Kidney tubule cell (primary cell): ENCODE results near the gene CERS5.
"Not testable (repeated sequence)": the region's sequence is repeated elsewhere in the genome, so short reads cannot be mapped to it uniquely, and the experiment has no call there.

Experiments used
- DNase-seq: peaks from one replicate; pipeline ENCODE4 v3.0.0-alpha.2; 2018; ENCODE audit warnings: low spot score

CERS5 gene

DNA sequence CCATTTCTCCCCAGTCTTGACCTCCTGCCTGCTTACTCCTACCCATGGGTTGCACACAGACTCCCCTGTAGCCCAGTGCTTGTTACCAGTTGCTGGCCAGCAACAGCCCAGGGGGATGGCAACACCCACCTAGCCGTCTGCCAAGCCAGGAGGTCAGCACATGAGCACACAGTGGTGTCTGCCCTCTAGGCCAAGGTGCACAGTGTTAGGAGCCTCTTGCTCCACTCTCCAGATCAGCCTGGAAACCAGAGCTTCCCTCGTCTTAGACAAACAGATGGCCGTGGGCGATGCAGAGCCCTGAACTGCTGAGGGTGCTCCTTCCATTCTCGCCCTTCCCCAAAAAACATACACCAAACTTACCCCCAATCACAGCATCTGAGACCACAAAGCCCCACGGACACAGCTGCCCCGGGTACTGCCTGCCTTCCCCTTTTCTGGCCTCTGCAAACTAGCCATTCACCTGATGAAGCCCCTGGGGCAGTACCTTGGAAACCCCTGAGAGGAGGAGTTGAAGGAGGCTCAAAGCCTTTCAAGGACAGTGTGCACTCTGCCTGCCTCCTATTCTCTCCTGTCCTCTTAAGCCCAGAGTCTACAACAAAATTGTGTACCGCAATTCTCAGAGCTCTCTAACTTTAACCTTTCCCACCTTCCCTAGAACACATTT lies 64.4 kb downstream of the CERS5 start:
- DNase-seq: no peak

- DNase-seq: no peak
Measured at GRCh38 chr12:50102131-50102531, 65.0 kb downstream of the CERS5 start.

DNA sequence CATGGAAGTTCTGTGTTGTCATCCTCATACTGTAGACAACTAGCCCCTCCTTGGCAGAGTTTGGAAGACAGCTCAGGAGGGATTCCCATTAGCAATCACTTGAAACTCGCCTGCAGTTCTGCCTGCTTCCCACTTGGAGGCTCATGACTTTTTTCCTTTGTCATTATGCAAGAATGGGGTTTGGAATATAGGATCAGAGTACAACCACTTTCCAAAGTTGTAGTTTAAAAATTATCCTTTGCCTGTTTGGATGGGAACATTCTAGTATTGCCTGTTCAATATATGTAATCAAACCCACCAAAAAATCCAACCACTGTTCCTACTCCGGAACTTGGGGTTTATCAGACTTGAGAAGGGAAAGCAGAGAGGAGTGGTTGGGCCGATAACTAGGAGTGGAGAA lies 65.5 kb downstream of the CERS5 start:
- DNase-seq: peak; percentile 43

- DNase-seq: no peak
Measured at GRCh38 chr12:50100561-50100960, 66.6 kb downstream of the CERS5 start.

DNA sequence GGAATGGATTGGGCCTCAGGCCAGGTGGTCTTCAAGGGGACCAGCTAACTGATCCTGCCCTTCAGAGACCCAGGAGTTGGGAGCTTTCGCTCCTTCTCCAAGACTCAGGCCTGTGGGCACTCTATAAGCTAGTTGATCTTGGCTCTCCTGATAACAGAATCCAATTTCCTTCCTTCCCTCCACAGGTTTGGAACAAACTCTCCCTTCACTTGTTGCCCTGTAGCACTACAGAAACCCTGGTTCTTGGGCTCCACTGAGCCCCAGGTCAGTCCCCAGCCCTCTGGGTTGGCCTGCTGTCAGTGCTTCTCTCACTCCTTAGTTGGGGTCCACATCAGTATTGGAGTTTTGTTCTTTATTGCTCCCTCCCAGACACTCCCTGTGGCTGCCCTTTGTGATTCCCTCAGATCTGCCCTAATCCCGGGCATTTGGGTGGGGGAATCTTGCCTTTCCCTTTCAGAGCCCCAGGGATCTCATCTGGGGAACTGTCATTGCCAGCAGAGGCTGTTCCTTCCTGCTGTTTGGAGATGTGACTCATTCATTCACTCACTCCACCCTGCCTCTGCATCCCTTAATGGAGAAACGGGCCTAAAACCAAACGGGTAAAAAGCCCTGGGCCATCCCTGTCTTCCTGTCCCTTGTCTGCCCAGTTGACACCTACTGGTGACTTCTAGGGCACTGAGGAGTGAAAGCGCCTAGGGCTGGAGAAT lies 67.7 kb downstream of the CERS5 start:
- DNase-seq: no peak

DNA sequence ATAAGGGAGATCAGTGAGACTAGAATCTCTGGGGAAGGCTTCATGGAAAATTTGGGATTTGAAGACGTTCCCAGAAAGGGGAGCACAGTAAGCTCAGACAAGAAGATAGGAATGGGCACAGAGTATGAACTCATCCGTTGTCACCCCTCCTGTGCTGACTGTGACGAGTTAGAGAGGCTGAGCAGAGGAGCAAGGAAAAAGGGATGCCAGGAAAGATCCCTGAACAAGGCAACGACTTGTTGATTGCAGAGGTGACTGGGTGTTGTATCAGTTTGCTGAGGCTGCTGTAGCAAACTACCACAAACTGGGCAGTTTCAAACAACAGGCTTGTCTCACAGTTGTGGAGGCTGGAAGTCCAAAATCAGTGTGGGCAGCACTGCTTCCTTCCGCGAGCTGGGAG lies 69.2 kb downstream of the CERS5 start:
- no peak for DNase-seq

DNA sequence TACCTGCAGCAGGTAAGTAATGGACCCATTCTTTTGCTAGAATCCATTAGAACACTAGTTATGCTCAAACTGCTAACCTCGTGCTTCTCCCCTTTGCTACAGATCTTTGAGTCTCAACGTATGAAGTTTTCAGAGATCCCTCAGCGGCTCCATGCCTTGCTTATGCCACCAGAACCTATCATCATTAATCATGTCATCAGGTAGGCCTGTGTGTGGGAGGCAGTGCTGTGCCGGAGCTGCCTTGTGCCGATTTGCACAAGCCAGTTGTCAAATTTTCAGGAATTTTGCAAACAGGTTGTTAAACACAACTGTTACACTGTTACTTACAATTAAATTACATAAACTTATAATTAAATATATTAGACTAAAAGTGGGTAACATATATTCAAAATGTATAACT lies 76.8 kb downstream of the CERS5 start:
- no peak for DNase-seq

- no peak for DNase-seq
Measured at GRCh38 chr12:50089730-50090129, 77.4 kb downstream of the CERS5 start.

DNA sequence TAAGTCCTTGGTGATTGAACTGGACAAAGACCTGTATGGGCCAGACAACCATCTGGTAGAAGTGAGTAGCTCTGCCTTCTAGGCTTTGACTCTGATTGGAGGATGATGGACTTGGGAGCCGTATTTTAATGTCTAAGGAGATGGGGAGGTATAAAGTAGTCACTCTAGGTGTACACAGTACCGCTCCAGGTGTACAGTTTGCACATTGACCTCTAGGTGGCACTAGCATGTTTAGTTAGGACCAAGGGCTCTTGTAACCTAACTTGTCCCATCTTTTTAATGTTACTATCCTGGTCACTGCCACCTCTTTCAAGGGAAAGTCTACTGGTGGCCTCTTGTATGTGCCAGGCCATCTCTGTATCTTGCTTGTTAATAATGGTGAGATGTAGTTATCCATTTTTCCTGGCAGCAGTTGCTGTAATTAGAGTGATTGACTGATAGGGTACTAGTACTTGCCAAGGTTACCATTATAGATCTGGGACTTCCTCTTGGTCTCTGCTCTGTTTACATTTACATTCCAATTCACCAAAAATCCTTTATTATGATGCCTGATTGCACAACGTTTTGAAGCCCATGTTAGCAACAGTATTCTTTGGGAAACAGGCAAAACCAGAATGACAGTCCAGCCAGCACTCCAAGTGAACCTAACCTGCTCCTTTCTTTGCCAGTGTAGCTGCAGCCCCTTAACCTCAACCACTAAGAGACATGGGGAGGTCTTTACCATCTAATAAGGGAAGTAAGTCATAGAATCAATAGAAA lies 78.4 kb downstream of the CERS5 start:
- peak; percentile 71 for DNase-seq

DNA sequence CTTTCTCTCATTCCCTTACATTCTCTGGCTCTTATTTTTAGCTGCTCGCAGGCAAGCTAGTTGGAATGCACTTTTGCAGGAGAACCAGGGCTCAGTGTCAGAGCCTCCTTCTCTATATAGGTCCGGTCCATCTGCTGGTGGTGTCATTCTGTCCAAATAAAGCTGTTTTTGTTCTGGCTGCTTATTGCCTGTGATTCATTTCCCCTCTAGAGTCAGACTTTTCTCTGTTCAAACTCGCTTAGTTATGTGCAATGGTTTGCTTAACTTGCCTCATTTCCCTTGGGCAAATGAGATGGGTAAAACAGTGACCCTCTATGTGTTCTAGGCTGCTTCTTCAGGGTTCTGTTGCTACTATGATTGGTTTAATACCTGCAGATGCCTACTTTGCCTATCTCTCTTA lies 79.2 kb downstream of the CERS5 start:
- peak; percentile 37 for DNase-seq

DNA sequence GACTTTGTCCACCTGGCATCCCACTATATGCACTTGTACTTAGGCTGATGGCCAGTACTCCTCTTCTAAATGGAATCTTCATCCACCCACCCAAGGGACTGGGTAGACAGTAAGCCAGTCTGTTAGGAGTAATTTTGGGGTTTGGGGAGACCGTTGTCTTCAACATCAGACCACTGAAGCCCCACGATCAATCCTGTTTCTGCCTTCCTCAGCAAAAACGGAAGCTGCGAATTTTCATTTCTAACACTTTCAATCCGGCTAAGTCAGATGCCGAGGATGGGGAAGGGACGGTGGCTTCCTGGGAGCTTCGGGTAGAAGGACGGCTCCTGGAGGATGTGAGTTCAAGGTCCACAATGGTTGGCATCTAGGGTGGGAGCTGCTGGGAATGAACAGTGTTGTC lies 80.0 kb downstream of the CERS5 start:
- no peak for DNase-seq

GRCh38 chr12:50086148-50086547 lies 81.0 kb downstream of the CERS5 start:
- no peak for DNase-seq

GRCh38 chr12:50085615-50086072 lies 81.5 kb downstream of the CERS5 start:
- DNase-seq: no peak

DNA sequence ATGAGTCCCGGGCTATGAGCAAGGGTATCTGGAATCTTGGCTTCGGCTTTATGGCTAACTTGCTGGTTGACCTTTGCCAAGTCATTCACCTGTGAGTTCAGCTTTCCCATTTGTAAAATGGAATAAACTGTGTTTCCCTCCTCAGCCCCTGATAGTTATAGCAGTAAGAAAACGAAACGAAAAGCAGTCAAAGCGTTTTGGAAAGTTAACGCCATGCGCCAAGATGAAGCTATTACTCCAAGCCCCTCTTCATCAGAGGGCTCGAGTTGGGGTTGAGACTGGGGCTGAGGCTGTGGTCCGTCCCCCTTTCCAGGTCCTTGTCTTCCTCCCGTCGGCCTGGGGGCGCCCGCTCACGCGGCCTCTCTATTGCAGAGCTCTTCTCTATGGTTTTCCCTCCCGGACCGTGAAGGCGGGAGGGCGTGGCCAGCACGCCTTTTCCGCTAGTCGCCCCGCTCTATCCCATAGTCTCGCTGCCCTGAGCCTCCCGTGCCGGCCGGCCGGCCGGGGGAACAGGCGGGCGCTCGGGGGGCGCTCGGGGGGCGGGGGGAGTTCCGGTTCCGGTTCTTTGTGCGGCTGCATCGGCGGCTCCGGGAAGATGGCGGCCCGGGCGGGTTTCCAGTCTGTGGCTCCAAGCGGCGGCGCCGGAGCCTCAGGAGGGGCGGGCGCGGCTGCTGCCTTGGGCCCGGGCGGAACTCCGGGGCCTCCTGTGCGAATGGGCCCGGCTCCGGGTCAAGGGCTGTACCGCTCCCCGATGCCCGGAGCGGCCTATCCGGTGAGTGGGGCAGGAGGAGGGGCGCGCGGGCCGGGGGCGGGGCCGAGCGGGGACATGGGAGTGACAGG lies 82.2 kb downstream of the CERS5 start, which contains the start of gene SMARCD1:
Gene SMARCD1, plus strand, starts transcription at position 568 of the 840 bp plus-strand sequence. Its CDS starts 28 bp downstream, at position 596.
- DNase-seq: peak; percentile 94

GRCh38 chr12:50084409-50084774 lies 82.8 kb downstream of the CERS5 start:
- DNase-seq: not testable (repeated sequence)

DNA sequence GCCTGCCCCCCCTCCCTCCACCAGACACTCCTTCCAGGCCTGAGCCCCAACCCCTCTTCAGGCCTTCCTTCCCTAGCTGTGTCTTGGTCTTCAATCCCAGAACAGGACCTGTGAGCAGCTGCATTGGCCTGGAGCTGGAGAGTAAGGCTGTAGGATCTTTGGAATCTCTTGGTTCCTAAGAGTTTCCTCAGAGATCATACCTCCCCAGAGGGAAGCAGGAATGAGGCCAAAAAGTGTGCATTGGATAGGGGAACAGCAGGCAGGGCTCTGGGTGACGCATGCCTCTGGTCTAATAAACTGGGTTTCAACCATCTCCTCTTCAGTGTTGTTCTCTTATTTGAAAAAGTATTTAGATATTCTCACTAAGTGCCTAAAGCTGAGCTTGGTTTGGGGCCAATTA lies 83.9 kb downstream of the CERS5 start:
- no peak for DNase-seq

DNA sequence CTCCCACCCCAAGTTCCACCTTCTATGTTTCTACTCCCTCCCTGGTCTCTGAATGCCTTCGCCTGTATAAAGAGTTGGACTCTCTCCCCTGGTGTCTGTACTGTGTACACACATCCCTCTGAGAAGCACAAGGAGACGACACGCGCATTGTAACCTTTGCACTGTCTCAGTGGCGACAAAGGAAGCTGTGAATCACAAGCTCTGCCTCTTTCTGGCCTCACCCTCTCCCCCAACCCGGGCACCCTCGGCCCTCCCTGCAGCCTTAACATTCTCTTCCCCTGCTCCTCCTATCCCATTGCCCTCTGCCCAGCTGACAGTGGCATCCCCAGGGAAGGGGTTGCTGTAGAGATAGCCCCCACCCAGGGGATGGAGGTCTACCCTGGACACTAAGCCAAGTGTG lies 84.5 kb downstream of the CERS5 start:
- peak; percentile 34 for DNase-seq

DNA sequence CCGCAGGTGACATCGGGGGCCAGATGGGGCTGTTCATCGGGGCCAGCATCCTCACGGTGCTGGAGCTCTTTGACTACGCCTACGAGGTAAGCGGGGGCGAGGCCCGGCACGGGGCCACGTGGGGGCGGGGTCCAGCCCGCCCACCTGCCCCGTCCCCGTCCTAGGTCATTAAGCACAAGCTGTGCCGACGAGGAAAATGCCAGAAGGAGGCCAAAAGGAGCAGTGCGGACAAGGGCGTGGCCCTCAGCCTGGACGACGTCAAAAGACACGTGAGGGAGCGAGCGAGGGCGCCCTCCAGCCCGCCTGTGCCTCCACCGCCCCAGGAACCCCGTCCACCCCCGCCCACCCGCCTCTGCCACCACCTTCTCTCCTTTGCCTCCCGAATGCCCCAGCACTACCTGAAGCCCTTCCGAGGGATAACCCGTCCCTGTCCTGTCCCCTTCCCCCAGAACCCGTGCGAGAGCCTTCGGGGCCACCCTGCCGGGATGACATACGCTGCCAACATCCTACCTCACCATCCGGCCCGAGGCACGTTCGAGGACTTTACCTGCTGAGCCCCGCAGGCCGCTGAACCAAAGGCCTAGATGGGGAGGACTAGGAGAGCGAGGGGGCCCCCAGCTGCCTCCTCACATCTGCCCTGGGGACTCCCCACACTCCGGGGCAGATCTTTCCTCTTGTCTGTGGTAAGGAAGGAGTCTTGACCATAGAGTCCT lies 85.9 kb downstream of the CERS5 start:
- DNase-seq: no peak

- no peak for DNase-seq
Measured at GRCh38 chr12:50079771-50080170, 87.4 kb downstream of the CERS5 start.
